GM12878 (cell line): ENCODE data around the gene SIM1. TPM values are rescaled to one million over a fixed set of nuclear protein-coding genes. Genes with fewer than 3 reads are reported as not detected.

Experiments used
- ATAC-seq: fragments of 200-7000 bp; cut with Tn5 transposase; 3 replicates; pipeline ENCODE4 v1.9.1; 2020; ENCODE audit warnings: mild to moderate bottlenecking, moderate library complexity
- BruUV-seq: library from RNA; stranded (reverse); fragments of 400-500 nt; replicated peaks from 2 replicates; lab custom pipeline; 2021; lab: Mats Ljungman, UMichigan
- CTCF ChIA-PET: fragments of 300-600 bp; sonication (Branson Sonifier 250); formaldehyde crosslinking; extraction: SDS; loops from one replicate; lab custom pipeline; 2021; ENCODE audit warnings: inconsistent platforms; lab: Yijun Ruan, JAX
- POLR2A ChIA-PET: fragments of 350-600 bp; formaldehyde crosslinking; extraction: SDS; loops from one replicate; lab custom pipeline; 2021; ENCODE audit warnings: inconsistent platforms; lab: Charles Lee
- RAD21 ChIA-PET: fragments of 300-600 bp; sonication (Branson Sonifier 250); formaldehyde crosslinking; loops from one replicate; lab custom pipeline; 2023; ENCODE audit warnings: antibody characterized with exemption; ENCODE audit not compliant: unreplicated experiment; lab: Charles Lee
- SMC1A ChIA-PET: fragments of 300-600 bp; sonication (Branson Sonifier 250); formaldehyde crosslinking; loops from one replicate; lab custom pipeline; 2023; ENCODE audit not compliant: unreplicated experiment, uncharacterized antibody; lab: Charles Lee
- DNase-seq: peaks from one replicate; pipeline ENCODE4 v3.0.0-alpha.2; 2011; ENCODE audit warnings: low read depth, low spot score
- FAIRE-seq: peaks from 3 replicates; lab custom pipeline; 2011; peaks lifted over from hg19 to GRCh38; lab: Jason Lieb, UNC
- H2AFZ ChIP-seq: 2 replicates; pipeline ENCODE4 v1.6.0; 2011; ENCODE audit warnings: low read depth, low read length, control low read depth; ENCODE audit not compliant: control insufficient read depth
- H3K27ac ChIP-seq: 2 replicates; pipeline ENCODE4 v1.5.1; 2011; ENCODE audit warnings: control low read depth; ENCODE audit not compliant: control insufficient read depth, insufficient read depth
- H3K27me3 ChIP-seq, 2 experiments: replicated peaks in 1 of 2; 2 replicates each; pipeline versions ENCODE4 v1.6.0 to v1.6.1; 2011; ENCODE audit warnings: low read length in 1 of 2; ENCODE audit not compliant: control insufficient read depth in 2 of 2, insufficient read depth in 2 of 2
- H3K36me3 ChIP-seq, 2 experiments: 2 replicates each; pipeline ENCODE4 v1.5.1; 2011; ENCODE audit warnings: low read length in 1 of 2; ENCODE audit not compliant: control insufficient read depth in 2 of 2, insufficient read depth in 2 of 2
- H3K4me1 ChIP-seq: 2 replicates; pipeline ENCODE4 v1.6.1; 2011; ENCODE audit warnings: mild to moderate bottlenecking, low read length, moderate library complexity, mixed read lengths; ENCODE audit not compliant: control insufficient read depth, insufficient read depth
- H3K4me2 ChIP-seq: 2 replicates; pipeline ENCODE4 v1.6.0; 2011; ENCODE audit warnings: control low read depth; ENCODE audit not compliant: control insufficient read depth, insufficient read depth
- H3K4me3 ChIP-seq: fragments of 200-600 bp; sonication (generic); 2 replicates; pipeline ENCODE4 v1.5.1; 2016
- H3K79me2 ChIP-seq: 2 replicates; pipeline ENCODE4 v1.6.0; 2011; ENCODE audit warnings: low read length; ENCODE audit not compliant: control insufficient read depth, insufficient read depth
- H3K9ac ChIP-seq: 2 replicates; pipeline ENCODE4 v1.8.0; 2011; ENCODE audit warnings: low read length, control low read depth, mixed read lengths; ENCODE audit not compliant: control insufficient read depth, insufficient read depth
- H3K9me3 ChIP-seq: replicated peaks from 3 replicates; pipeline ENCODE4 v1.5.1; 2011; ENCODE audit warnings: mild to moderate bottlenecking, low read length; ENCODE audit not compliant: control insufficient read depth, insufficient read depth
- H4K20me1 ChIP-seq: 2 replicates; pipeline ENCODE4 v1.6.0; 2011; ENCODE audit not compliant: control insufficient read depth, insufficient read depth
- EGR1 ChIP-seq, 2 experiments: IDR thresholded peaks; 1 replicate in 1 of 2; 2 replicates in 1 of 2; pipeline ENCODE4 v1.6.1; 2011 to 2012; ENCODE audit warnings: low read depth in 2 of 2, low read length in 2 of 2, borderline replicate concordance in 1 of 2, mild to moderate bottlenecking in 1 of 2, moderate library complexity in 1 of 2
- MXI1 ChIP-seq: fragments of 150-350 bp; IDR thresholded peaks from 2 replicates; pipeline ENCODE4 v1.6.1; 2011; ENCODE audit warnings: low read depth, mild to moderate bottlenecking, inconsistent platforms, low read length, improper control_type of control experiment
- POLR2AphosphoS2 ChIP-seq: IDR thresholded peaks from 2 replicates; pipeline ENCODE4 v1.6.1; 2011; ENCODE audit warnings: low read depth, mild to moderate bottlenecking, low read length, improper control_type of control experiment, moderate library complexity
- SIN3A ChIP-seq: IDR thresholded peaks from 2 replicates; pipeline ENCODE4 v1.6.1; 2012; ENCODE audit warnings: low read depth, low read length, improper control_type of control experiment
- SP1 ChIP-seq: IDR thresholded peaks from one replicate; pipeline ENCODE4 v1.6.1; 2011; ENCODE audit warnings: low read depth, low read length
- SREBF2 ChIP-seq: IDR thresholded peaks from 2 replicates; pipeline ENCODE4 v1.6.1; 2012; ENCODE audit warnings: mild to moderate bottlenecking, low read length
- ZZZ3 ChIP-seq: IDR thresholded peaks from 2 replicates; pipeline ENCODE4 v1.6.1; 2011; ENCODE audit warnings: low read depth; ENCODE audit not compliant: control insufficient read depth, insufficient read length
- WGBS: methylation state at CpG from one replicate; pipeline ENCODE4 v1.1.6; 2016; ENCODE audit warnings: low lambda C conversion rate; ENCODE audit not compliant: insufficient replicate concordance, insufficient coverage; ENCODE audit errors: missing lambda C conversion rate; 5-methylcytosine and 5-hydroxymethylcytosine counted together
- in situ Hi-C: fragments of 300-500 bp; cut with MboI; formaldehyde crosslinking; loops from 9 replicates; pipeline ENCODE4 v1.14.3; 2018; ENCODE audit warnings: mixed read lengths
- intact Hi-C: fragments of 100-400 bp; cut with micrococcal nuclease; formaldehyde crosslinking; loops from one replicate; pipeline ENCODE4 v1.14.2; 2022; ENCODE audit not compliant: unreplicated experiment
- polyA plus RNA-seq, 11 experiments: library from polyadenylated mRNA; depleted of rRNA in 4 of 11; unstranded in 6 of 11; stranded (reverse) in 5 of 11; fragments of >200 nt; fragmentation: Nextera tagmentation in 4 of 11; fragmentation: Illumina TruSeq in 1 of 11; extraction: Ambion mirVana in 4 of 11; extraction: Trizol in 1 of 11; gene quantifications; 1 replicate in 1 of 11; 2 replicates in 10 of 11; pipeline versions ENCODE4 v1.2.1 to v1.2.3, GENCODE V29; 2011 to 2016; ENCODE audit warnings: inconsistent platforms in 2 of 11, missing spikeins in 2 of 11, low read depth in 1 of 11
- total RNA-seq, 4 experiments: library from RNA; depleted of rRNA in 3 of 4; stranded (reverse); fragments of >200 nt in 3 of 4; fragmentation: Illumina TruSeq in 1 of 4; extraction: Trizol in 1 of 4; gene quantifications; 2 replicates each; pipeline versions ENCODE4 v1.2.1 to v1.2.3, GENCODE V29; 2013 to 2021
- TF ChIP-seq, protein P1 (sequence below): IDR thresholded peaks from 2 replicates; pipeline ENCODE4 v1.6.1; 2012; ENCODE audit warnings: improper control_type of control experiment, low read depth, low read length; ENCODE audit not compliant: insufficient replicate concordance

SIM1 gene
- total and polyA plus RNA-seq, 10 of the 15 experiments (the other 5 are each of a cell fraction or from before 2014, with no cell fraction given) = not detected

GRCh38 chr6:100343316-100344077 lies 121.2 kb downstream of the SIM1 start:
- Histone ChIP-seq H3K27me3 (no peaks in the 10 kb centered on the region; a peak in 1 of 4 replicates), H3K9ac (no peak overlapping the region), H3K4me1 (no peaks in the 10 kb centered on the region), H3K79me2 (no peaks in the 10 kb centered on the region), H3K9me3 (no peaks in the 10 kb centered on the region), H3K4me3 (no peak overlapping the region), H4K20me1 (no peaks in the 10 kb centered on the region), H3K4me2 (no peak overlapping the region), H3K36me3 (no peaks in the 10 kb centered on the region), H3K27ac (no peak overlapping the region), H2AFZ (no peak overlapping the region)
- no peak for FAIRE-seq
- WGBS = 50% methylated on average over 4 of the region's 4 CpGs
- ChIA-PET POLR2A (no interaction called here), RAD21 (no interaction called here), CTCF (no interaction called here), SMC1A (interaction anchor here (1.0 kb wide), 2 partner anchors 9 to 181 kb away, joined by 3 read pairs; no protein-coding TSS in a partner anchor)
- intact Hi-C loops = no loop called here
- TF ChIP-seq SREBF2 = no peak
- no TSS peak for BruUV-seq
- in situ Hi-C loops = no loop called here
- no peak for DNase-seq
- no peak for ATAC-seq

DNA sequence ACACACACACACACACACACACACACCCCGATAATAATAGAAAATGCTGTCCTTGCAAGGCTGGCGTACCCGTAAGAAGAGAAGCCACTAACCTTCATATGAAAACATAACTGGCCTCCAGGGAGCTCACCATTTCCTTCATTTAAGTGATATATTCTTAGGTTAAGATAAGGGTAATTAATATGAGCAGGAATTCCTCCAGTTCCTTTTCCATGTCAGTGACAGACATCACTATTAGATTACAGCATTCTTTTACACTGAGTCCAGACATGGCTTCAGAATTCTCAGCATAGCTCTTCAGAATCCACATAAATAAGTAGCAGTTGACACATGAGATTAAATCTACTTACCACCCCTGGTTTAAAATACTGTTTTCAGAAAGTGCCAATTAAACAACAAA lies 121.9 kb downstream of the SIM1 start:
- in situ Hi-C loops = no loop called here
- ATAC-seq (no peak), DNase-seq (no peak), FAIRE-seq (no peak)
- Histone ChIP-seq H2AFZ (no peak overlapping the region), H3K79me2 (no peaks in the 10 kb centered on the region), H4K20me1 (no peaks in the 10 kb centered on the region), H3K9me3 (no peaks in the 10 kb centered on the region), H3K4me3 (no peak overlapping the region), H3K36me3 (no peaks in the 10 kb centered on the region), H3K4me1 (no peaks in the 10 kb centered on the region), H3K27me3 (no peaks in the 10 kb centered on the region; a peak in 1 of 4 replicates), H3K9ac (no peak overlapping the region), H3K27ac (no peak overlapping the region), H3K4me2 (no peak overlapping the region)
- ChIA-PET CTCF (no interaction called here), RAD21 (no interaction called here), POLR2A (no interaction called here), SMC1A (interaction anchor here (1.0 to 1.1 kb wide), 2 partner anchors 39 to 180 kb away, joined by 3 read pairs; no protein-coding TSS in a partner anchor)
- TF ChIP-seq SP1 (no peak), POLR2AphosphoS2 (no peak), EGR1 (IDR thresholded peaks at IDR 0.05; ENCODE audit: borderline replicate concordance in 1 of 2, low read depth in 2 of 2, low read length in 2 of 2) (no peak), SIN3A (no peak), MXI1 (no peak), ZZZ3 (no peak)
- TF ChIP-seq, protein P1, sequence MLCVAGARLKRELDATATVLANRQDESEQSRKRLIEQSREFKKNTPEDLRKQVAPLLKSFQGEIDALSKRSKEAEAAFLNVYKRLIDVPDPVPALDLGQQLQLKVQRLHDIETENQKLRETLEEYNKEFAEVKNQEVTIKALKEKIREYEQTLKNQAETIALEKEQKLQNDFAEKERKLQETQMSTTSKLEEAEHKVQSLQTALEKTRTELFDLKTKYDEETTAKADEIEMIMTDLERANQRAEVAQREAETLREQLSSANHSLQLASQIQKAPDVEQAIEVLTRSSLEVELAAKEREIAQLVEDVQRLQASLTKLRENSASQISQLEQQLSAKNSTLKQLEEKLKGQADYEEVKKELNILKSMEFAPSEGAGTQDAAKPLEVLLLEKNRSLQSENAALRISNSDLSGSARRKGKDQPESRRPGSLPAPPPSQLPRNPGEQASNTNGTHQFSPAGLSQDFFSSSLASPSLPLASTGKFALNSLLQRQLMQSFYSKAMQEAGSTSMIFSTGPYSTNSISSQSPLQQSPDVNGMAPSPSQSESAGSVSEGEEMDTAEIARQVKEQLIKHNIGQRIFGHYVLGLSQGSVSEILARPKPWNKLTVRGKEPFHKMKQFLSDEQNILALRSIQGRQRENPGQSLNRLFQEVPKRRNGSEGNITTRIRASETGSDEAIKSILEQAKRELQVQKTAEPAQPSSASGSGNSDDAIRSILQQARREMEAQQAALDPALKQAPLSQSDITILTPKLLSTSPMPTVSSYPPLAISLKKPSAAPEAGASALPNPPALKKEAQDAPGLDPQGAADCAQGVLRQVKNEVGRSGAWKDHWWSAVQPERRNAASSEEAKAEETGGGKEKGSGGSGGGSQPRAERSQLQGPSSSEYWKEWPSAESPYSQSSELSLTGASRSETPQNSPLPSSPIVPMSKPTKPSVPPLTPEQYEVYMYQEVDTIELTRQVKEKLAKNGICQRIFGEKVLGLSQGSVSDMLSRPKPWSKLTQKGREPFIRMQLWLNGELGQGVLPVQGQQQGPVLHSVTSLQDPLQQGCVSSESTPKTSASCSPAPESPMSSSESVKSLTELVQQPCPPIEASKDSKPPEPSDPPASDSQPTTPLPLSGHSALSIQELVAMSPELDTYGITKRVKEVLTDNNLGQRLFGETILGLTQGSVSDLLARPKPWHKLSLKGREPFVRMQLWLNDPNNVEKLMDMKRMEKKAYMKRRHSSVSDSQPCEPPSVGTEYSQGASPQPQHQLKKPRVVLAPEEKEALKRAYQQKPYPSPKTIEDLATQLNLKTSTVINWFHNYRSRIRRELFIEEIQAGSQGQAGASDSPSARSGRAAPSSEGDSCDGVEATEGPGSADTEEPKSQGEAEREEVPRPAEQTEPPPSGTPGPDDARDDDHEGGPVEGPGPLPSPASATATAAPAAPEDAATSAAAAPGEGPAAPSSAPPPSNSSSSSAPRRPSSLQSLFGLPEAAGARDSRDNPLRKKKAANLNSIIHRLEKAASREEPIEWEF = no peak
- intact Hi-C loops = no loop called here
- no TSS peak for BruUV-seq
- WGBS = 10% methylated on average over 2 of the region's 3 CpGs
